H9 (cell line): ENCODE results near the gene CFAP69. TPM values are rescaled to one million over a fixed set of nuclear protein-coding genes. Genes with fewer than 3 reads are reported as not detected.

Experiments used
- DNase-seq: peaks from one replicate; pipeline ENCODE4 v3.0.0-alpha.2; 2017
- H2AFZ ChIP-seq: one replicate; pipeline ENCODE4 v1.6.1; 2013; ENCODE audit warnings: mild to moderate bottlenecking, low read length, control low read depth, moderate library complexity
- H2AK5ac ChIP-seq: 2 replicates; pipeline ENCODE4 v1.6.1; 2013; ENCODE audit warnings: low read length, control low read depth, mixed read lengths; ENCODE audit not compliant: insufficient read length
- H2BK120ac ChIP-seq: one replicate; pipeline ENCODE4 v1.6.1; 2013; ENCODE audit warnings: low read depth, mild to moderate bottlenecking, low read length, control low read depth, inconsistent platforms; ENCODE audit not compliant: poor library complexity, severe bottlenecking
- H2BK12ac ChIP-seq: 2 replicates; pipeline ENCODE4 v1.6.1; 2013; ENCODE audit warnings: low read length, control low read depth, mixed read lengths, low read depth; ENCODE audit not compliant: insufficient read length
- H2BK15ac ChIP-seq: 2 replicates; pipeline ENCODE4 v1.6.1; 2013; ENCODE audit warnings: low read depth, low read length, control low read depth
- H2BK20ac ChIP-seq: one replicate; pipeline ENCODE4 v1.6.1; 2013; ENCODE audit warnings: low read depth, mild to moderate bottlenecking, low read length, control low read depth, inconsistent platforms; ENCODE audit not compliant: poor library complexity, severe bottlenecking
- H2BK5ac ChIP-seq: 2 replicates; pipeline ENCODE4 v1.6.1; 2013; ENCODE audit warnings: low read length, control low read depth, mixed read lengths; ENCODE audit not compliant: insufficient read length
- H3K14ac ChIP-seq: 2 replicates; pipeline ENCODE4 v1.6.1; 2013; ENCODE audit warnings: low read length, control low read depth; ENCODE audit not compliant: insufficient read depth
- H3K18ac ChIP-seq: 2 replicates; pipeline ENCODE4 v1.6.1; 2013; ENCODE audit warnings: low read depth, mild to moderate bottlenecking, mixed read lengths, low read length, control low read depth; ENCODE audit not compliant: insufficient read length
- H3K23ac ChIP-seq: 2 replicates; pipeline ENCODE4 v1.6.1; 2013; ENCODE audit warnings: low read length, control low read depth, mixed read lengths, low read depth; ENCODE audit not compliant: insufficient read length
- H3K23me2 ChIP-seq: 2 replicates; pipeline ENCODE4 v1.6.1; 2013; ENCODE audit warnings: low read depth, mild to moderate bottlenecking, mixed read lengths, low read length, control low read depth; ENCODE audit not compliant: insufficient read length, poor library complexity, severe bottlenecking
- H3K27ac ChIP-seq: 2 replicates; pipeline ENCODE4 v1.5.1; 2013; ENCODE audit warnings: low read length, control low read depth, mixed read lengths, low read depth; ENCODE audit not compliant: insufficient read length
- H3K27me3 ChIP-seq: 2 replicates; pipeline ENCODE4 v1.6.1; 2013; ENCODE audit warnings: low read length, control low read depth, inconsistent platforms; ENCODE audit not compliant: insufficient read depth
- H3K4ac ChIP-seq: 2 replicates; pipeline ENCODE4 v1.6.1; 2013; ENCODE audit warnings: low read depth, mild to moderate bottlenecking, control low read depth, inconsistent platforms, low read length, moderate library complexity
- H3K4me1 ChIP-seq: 2 replicates; pipeline ENCODE4 v1.6.1; 2013; ENCODE audit warnings: low read length, control low read depth, inconsistent platforms; ENCODE audit not compliant: insufficient read depth
- H3K4me2 ChIP-seq: 2 replicates; pipeline ENCODE4 v1.6.1; 2013; ENCODE audit warnings: low read length, control low read depth, mixed read lengths; ENCODE audit not compliant: insufficient read length, insufficient read depth
- H3K56ac ChIP-seq: 2 replicates; pipeline ENCODE4 v1.6.1; 2013; ENCODE audit warnings: low read depth, mild to moderate bottlenecking, mixed read lengths, low read length, control low read depth; ENCODE audit not compliant: insufficient read length
- H3K79me1 ChIP-seq: 2 replicates; pipeline ENCODE4 v1.6.1; 2013; ENCODE audit warnings: low read depth, mild to moderate bottlenecking, moderate library complexity, low read length, control low read depth, inconsistent platforms; ENCODE audit not compliant: insufficient read depth, poor library complexity, severe bottlenecking
- H3K79me2 ChIP-seq: 2 replicates; pipeline ENCODE4 v1.6.1; 2013; ENCODE audit warnings: low read length, control low read depth, inconsistent platforms; ENCODE audit not compliant: insufficient read depth
- H3K9ac ChIP-seq: 2 replicates; pipeline ENCODE4 v1.6.1; 2013; ENCODE audit warnings: low read length, control low read depth, mixed read lengths; ENCODE audit not compliant: insufficient read length; ENCODE audit errors: extremely low read depth
- H3K9me3 ChIP-seq: one replicate; pipeline ENCODE4 v1.6.1; 2013; ENCODE audit warnings: low read depth, low read length, inconsistent platforms; ENCODE audit not compliant: control insufficient read depth
- H3T11ph ChIP-seq: one replicate; pipeline ENCODE4 v1.6.1; 2013; ENCODE audit warnings: mild to moderate bottlenecking, low read length, control low read depth, inconsistent platforms
- H4K20me1 ChIP-seq: one replicate; pipeline ENCODE4 v1.6.1; 2013; ENCODE audit not compliant: control insufficient read depth, insufficient read length, insufficient read depth
- H4K5ac ChIP-seq: 2 replicates; pipeline ENCODE4 v1.6.1; 2013; ENCODE audit warnings: low read depth, mild to moderate bottlenecking, mixed read lengths, low read length, control low read depth; ENCODE audit not compliant: insufficient read length
- H4K8ac ChIP-seq: replicated peaks from 2 replicates; pipeline ENCODE4 v1.6.1; 2013; ENCODE audit warnings: low read length, control low read depth, mixed read lengths, low read depth; ENCODE audit not compliant: insufficient read length
- H4K91ac ChIP-seq: 2 replicates; pipeline ENCODE4 v1.6.1; 2013; ENCODE audit warnings: low read depth, mild to moderate bottlenecking, moderate library complexity, mixed read lengths, low read length, control low read depth; ENCODE audit not compliant: insufficient read length
- H3K27ac Mint-ChIP-seq, 3 experiments: 2 replicates in 2 of 3; 3 replicates in 1 of 3; pipeline ENCODE4 v1.8.0; 2020 to 2021; ENCODE audit warnings: mixed read lengths in 3 of 3, mild to moderate bottlenecking in 1 of 3, moderate library complexity in 1 of 3
- H3K27me3 Mint-ChIP-seq: 2 replicates; pipeline ENCODE4 v1.8.0; 2021; ENCODE audit warnings: low read depth, mild to moderate bottlenecking, moderate library complexity, mixed read lengths
- H3K36me3 Mint-ChIP-seq, 3 experiments: 2 replicates in 2 of 3; 3 replicates in 1 of 3; pipeline ENCODE4 v1.8.0; 2020 to 2021; ENCODE audit warnings: low read depth in 3 of 3, mixed read lengths in 3 of 3; ENCODE audit not compliant: insufficient read depth in 1 of 3
- H3K4me1 Mint-ChIP-seq, 2 experiments: 2 replicates each; pipeline ENCODE4 v1.8.0; 2020; ENCODE audit warnings: mixed read lengths in 2 of 2
- H3K4me3 Mint-ChIP-seq, 2 experiments: 2 replicates in 1 of 2; 3 replicates in 1 of 2; pipeline ENCODE4 v1.8.0; 2020 to 2021; ENCODE audit warnings: mild to moderate bottlenecking in 2 of 2, mixed read lengths in 2 of 2, moderate library complexity in 1 of 2
- H3K9me3 Mint-ChIP-seq, 2 experiments: 2 replicates in 1 of 2; 3 replicates in 1 of 2; pipeline ENCODE4 v1.8.0; 2020; ENCODE audit warnings: mild to moderate bottlenecking in 2 of 2, mixed read lengths in 2 of 2, moderate library complexity in 1 of 2
- CTCF ChIP-seq: fragments of 200-600 bp; sonication (generic); conservative IDR thresholded peaks from 3 replicates; pipeline ENCODE4 v1.8.0; 2021; ENCODE audit warnings: antibody characterized with exemption, mild to moderate bottlenecking
- WGBS: extraction: QIAGEN DNeasy Blood & Tissue Kit; methylation state at CpG from one replicate; pipeline ENCODE4 v1.1.7; 2013; ENCODE audit warnings: missing lambda C conversion rate, low lambda C conversion rate, mixed read lengths; ENCODE audit not compliant: insufficient read length; ENCODE audit errors: extremely low coverage; 5-methylcytosine and 5-hydroxymethylcytosine counted together
- total RNA-seq: library from RNA; stranded (reverse); gene quantifications from 2 replicates; pipeline ENCODE4 v1.2.1, GENCODE V29; 2021

CFAP69 gene
- total RNA-seq, 1 experiment from 2014 or later = 2.9 TPM

GRCh38 chr7:90288154-90288553 lies 43.2 kb downstream of the CFAP69 start:
- H3K27me3 ChIP-seq = no peaks in the 10 kb centered on the region
- Mint-ChIP-seq H3K4me1 (no peaks in the 10 kb centered on the region), H3K9me3 (peaks cover 8% of the 10 kb centered on the region in 2 experiments), H3K27me3 (no peaks in the 10 kb centered on the region), H3K36me3 (peaks cover 12 to 14% (median 13%) of the 10 kb centered on the region in 3 experiments), H3K4me3 (no peak overlapping the region), H3K27ac (no peak overlapping the region)
- no peak overlapping the region for H3T11ph ChIP-seq
- H2BK5ac ChIP-seq = no peak overlapping the region
- TF ChIP-seq CTCF = no peak
- H3K79me2 ChIP-seq = no peaks in the 10 kb centered on the region
- H2BK15ac ChIP-seq = no peak overlapping the region
- no peak overlapping the region for H3K18ac ChIP-seq
- no peaks in the 10 kb centered on the region for H3K4me1 ChIP-seq
- no peak overlapping the region for H3K23ac ChIP-seq
- no peak overlapping the region for H3K14ac ChIP-seq
- WGBS = no CpG with 5 or more reads among the region's 3 CpGs
- no peaks in the 10 kb centered on the region for H3K9me3 ChIP-seq
- no peaks in the 10 kb centered on the region for H3K79me1 ChIP-seq
- no peaks in the 10 kb centered on the region for H4K20me1 ChIP-seq
- H4K5ac ChIP-seq = no peak overlapping the region
- no peak overlapping the region for H3K9ac ChIP-seq
- H2AK5ac ChIP-seq = no peak overlapping the region
- H2BK20ac ChIP-seq = no peak overlapping the region
- no peak overlapping the region for H3K4ac ChIP-seq
- no peak overlapping the region for H3K4me2 ChIP-seq
- no peak overlapping the region for H3K27ac ChIP-seq
- H3K56ac ChIP-seq = no peak overlapping the region
- H2AFZ ChIP-seq = no peak overlapping the region
- H4K91ac ChIP-seq = no peak overlapping the region
- no peak overlapping the region for H2BK12ac ChIP-seq
- no peaks in the 10 kb centered on the region for H3K23me2 ChIP-seq
- no peak overlapping the region for H2BK120ac ChIP-seq
- DNase-seq = no peak
- H4K8ac ChIP-seq = no peak overlapping the region
